ENCODE results near the gene CNTN5.

The CNTN5 gene

GRCh38 chr11:99176430-99176829, 155.7 kb downstream of the CNTN5 start:
- Histone ChIP-seq H2BK12ac (ENCODE audit: low read length in 2 of 2) (no peak overlapping the region), H2BK5ac (ENCODE audit: low read depth, low read length, poor library complexity, severe bottlenecking) (no peak overlapping the region), H2AFZ (ENCODE audit: low read depth, low read length) (no peak overlapping the region), H3K4me1 (ENCODE audit: control insufficient read depth, insufficient read depth, low read depth, low read length) (no peaks in the 10 kb centered on the region), H3K9me3 (ENCODE audit: control insufficient read depth, low read length) (peaks cover 4% of the 10 kb centered on the region), H3K79me1 (replicated peaks; ENCODE audit: low read length, poor library complexity, severe bottlenecking) (no peaks in the 10 kb centered on the region), H2BK15ac (ENCODE audit: low read depth, poor library complexity, severe bottlenecking) (no peak overlapping the region), H3K23ac (ENCODE audit: low read length in 2 of 2) (no peak overlapping the region), H3K27ac (ENCODE audit: low read length, poor library complexity, severe bottlenecking) (no peak overlapping the region), H4K91ac (ENCODE audit: low read length) (no peak overlapping the region), H3K4me2 (ENCODE audit: low read length, poor library complexity, severe bottlenecking) (no peak overlapping the region), H3K18ac (ENCODE audit: low read depth in 1 of 2, low read length in 2 of 2) (no peak overlapping the region), H3K4me3 (ENCODE audit: insufficient read depth in 1 of 2, low read depth in 1 of 2, low read length in 2 of 2) (no peak overlapping the region), H2BK120ac (ENCODE audit: low read depth, low read length) (no peak overlapping the region), H3K9ac (ENCODE audit: low read length) (no peak overlapping the region), H3K4ac (ENCODE audit: low read depth in 1 of 2, low read length in 2 of 2) (no peak overlapping the region), H2AK5ac (ENCODE audit: low read length, severe bottlenecking) (no peak overlapping the region), H3K27me3 (ENCODE audit: control insufficient read depth in 1 of 2, insufficient read depth in 1 of 2, low read length in 2 of 2) (no peaks in the 10 kb centered on the region), H3K36me3 (ENCODE audit: control insufficient read depth in 1 of 2, insufficient read depth in 2 of 2, low read depth in 1 of 2, low read length in 2 of 2) (no peaks in the 10 kb centered on the region), H3K14ac (ENCODE audit: low read length in 2 of 2) (no peak overlapping the region), H4K8ac (ENCODE audit: low read length) (no peak overlapping the region)
- DNase-seq = no peak

DNA sequence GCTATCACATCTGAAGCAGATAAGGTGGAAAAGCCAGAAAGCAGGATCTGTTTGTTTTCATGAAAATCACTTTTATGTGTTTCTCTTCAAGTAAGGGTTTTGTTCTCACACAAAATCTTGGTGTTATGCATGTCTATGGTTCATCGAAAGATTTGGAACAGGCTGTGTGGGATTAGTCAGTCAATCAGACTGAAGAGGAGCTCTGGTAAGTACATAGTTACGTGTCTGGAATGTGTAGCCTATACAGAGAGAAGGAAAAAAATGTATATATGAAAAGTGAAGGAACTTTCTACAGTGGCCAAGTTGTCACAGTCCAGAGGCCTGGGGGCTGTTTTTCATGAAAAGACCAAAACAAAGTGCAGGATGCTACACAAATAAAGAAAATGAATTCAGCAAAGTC, 156.7 kb downstream of the CNTN5 start:
- Histone ChIP-seq H3K23ac (ENCODE audit: low read length in 2 of 2) (no peak overlapping the region), H3K14ac (ENCODE audit: low read length in 2 of 2) (no peak overlapping the region), H3K27ac (ENCODE audit: low read length, poor library complexity, severe bottlenecking) (no peak overlapping the region), H2BK12ac (ENCODE audit: low read length in 2 of 2) (no peak overlapping the region), H4K91ac (ENCODE audit: low read length) (no peak overlapping the region), H2AFZ (ENCODE audit: low read depth, low read length) (no peak overlapping the region), H3K36me3 (ENCODE audit: control insufficient read depth in 1 of 2, insufficient read depth in 2 of 2, low read depth in 1 of 2, low read length in 2 of 2) (no peaks in the 10 kb centered on the region), H3K4me2 (ENCODE audit: low read length, poor library complexity, severe bottlenecking) (no peak overlapping the region), H3K27me3 (ENCODE audit: control insufficient read depth in 1 of 2, insufficient read depth in 1 of 2, low read length in 2 of 2) (no peaks in the 10 kb centered on the region), H2BK120ac (ENCODE audit: low read depth, low read length) (no peak overlapping the region), H3K9ac (ENCODE audit: low read length) (no peak overlapping the region), H2AK5ac (ENCODE audit: low read length, severe bottlenecking) (no peak overlapping the region), H3K4ac (ENCODE audit: low read depth in 1 of 2, low read length in 2 of 2) (no peak overlapping the region), H3K4me1 (ENCODE audit: control insufficient read depth, insufficient read depth, low read depth, low read length) (no peaks in the 10 kb centered on the region), H3K79me1 (replicated peaks; ENCODE audit: low read length, poor library complexity, severe bottlenecking) (no peaks in the 10 kb centered on the region), H2BK5ac (ENCODE audit: low read depth, low read length, poor library complexity, severe bottlenecking) (no peak overlapping the region), H3K9me3 (ENCODE audit: control insufficient read depth, low read length) (peaks cover 4% of the 10 kb centered on the region), H3K18ac (ENCODE audit: low read depth in 1 of 2, low read length in 2 of 2) (no peak overlapping the region), H4K8ac (ENCODE audit: low read length) (no peak overlapping the region), H2BK15ac (ENCODE audit: low read depth, poor library complexity, severe bottlenecking) (no peak overlapping the region), H3K4me3 (ENCODE audit: insufficient read depth in 1 of 2, low read depth in 1 of 2, low read length in 2 of 2) (no peak overlapping the region)
- no peak for DNase-seq
- 71% methylated on average over 2 of the region's 2 CpGs for WGBS

DNA sequence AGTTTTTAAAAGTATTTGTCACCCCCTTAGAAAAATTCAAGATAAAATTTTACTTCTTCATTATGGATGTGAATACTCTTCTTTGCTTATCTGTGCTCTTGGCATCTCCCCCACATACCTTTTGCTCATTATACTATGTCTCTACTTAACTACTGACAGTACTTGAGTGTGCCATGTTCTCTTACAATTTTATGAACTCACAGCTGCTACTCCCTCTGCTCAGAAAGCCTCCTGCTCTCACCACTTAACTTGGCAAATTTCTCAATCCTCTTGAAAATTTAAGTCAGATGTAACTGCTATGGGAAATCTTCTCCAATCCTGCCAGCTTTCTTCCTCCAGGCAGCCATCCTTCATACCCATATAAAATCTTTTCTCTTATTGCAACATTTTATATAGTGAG, 163.4 kb downstream of the CNTN5 start:
- Histone ChIP-seq H3K4me2 (ENCODE audit: low read length, poor library complexity, severe bottlenecking) (no peak overlapping the region), H4K8ac (ENCODE audit: low read length) (no peak overlapping the region), H4K91ac (ENCODE audit: low read length) (no peak overlapping the region), H2BK5ac (ENCODE audit: low read depth, low read length, poor library complexity, severe bottlenecking) (no peak overlapping the region), H2AK5ac (ENCODE audit: low read length, severe bottlenecking) (no peak overlapping the region), H3K9ac (ENCODE audit: low read length) (no peak overlapping the region), H2BK120ac (ENCODE audit: low read depth, low read length) (no peak overlapping the region), H3K23ac (ENCODE audit: low read length in 2 of 2) (no peak overlapping the region), H2BK12ac (ENCODE audit: low read length in 2 of 2) (no peak overlapping the region), H3K27ac (ENCODE audit: low read length, poor library complexity, severe bottlenecking) (no peak overlapping the region), H3K4ac (ENCODE audit: low read depth in 1 of 2, low read length in 2 of 2) (no peak overlapping the region), H3K4me1 (ENCODE audit: control insufficient read depth, insufficient read depth, low read depth, low read length) (no peaks in the 10 kb centered on the region), H3K27me3 (ENCODE audit: control insufficient read depth in 1 of 2, insufficient read depth in 1 of 2, low read length in 2 of 2) (no peaks in the 10 kb centered on the region), H3K4me3 (ENCODE audit: insufficient read depth in 1 of 2, low read depth in 1 of 2, low read length in 2 of 2) (no peak overlapping the region), H3K79me1 (replicated peaks; ENCODE audit: low read length, poor library complexity, severe bottlenecking) (no peaks in the 10 kb centered on the region), H3K14ac (ENCODE audit: low read length in 2 of 2) (no peak overlapping the region), H2AFZ (ENCODE audit: low read depth, low read length) (no peak overlapping the region), H3K36me3 (ENCODE audit: control insufficient read depth in 1 of 2, insufficient read depth in 2 of 2, low read depth in 1 of 2, low read length in 2 of 2) (no peaks in the 10 kb centered on the region), H3K18ac (ENCODE audit: low read depth in 1 of 2, low read length in 2 of 2) (no peak overlapping the region), H3K9me3 (ENCODE audit: control insufficient read depth, low read length) (no peaks in the 10 kb centered on the region), H2BK15ac (ENCODE audit: low read depth, poor library complexity, severe bottlenecking) (no peak overlapping the region)
- no peak for DNase-seq

DNA sequence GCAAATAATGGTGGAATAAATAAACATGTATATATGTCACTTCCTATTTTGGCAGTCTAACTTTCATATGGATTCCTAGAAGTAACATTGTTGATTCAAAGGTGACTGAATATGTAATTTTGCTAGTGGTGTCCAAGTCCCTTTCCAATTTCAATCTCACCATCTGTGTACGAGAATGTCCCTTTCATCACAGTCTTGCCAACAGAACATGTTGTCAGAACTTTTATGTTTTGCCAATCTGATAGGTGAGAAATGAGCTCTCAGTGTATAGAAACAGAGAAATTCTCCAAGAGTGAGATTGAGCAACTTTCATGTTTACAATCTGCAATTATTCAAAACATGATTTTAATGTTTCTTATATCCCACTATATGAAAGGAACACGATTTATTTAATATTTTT, 167.5 kb downstream of the CNTN5 start:
- WGBS = no CpG with 5 or more reads among the region's 2 CpGs
- Histone ChIP-seq H3K23ac (ENCODE audit: low read length in 2 of 2) (no peak overlapping the region), H3K9ac (ENCODE audit: low read length) (no peak overlapping the region)

More for the DNA sequence above, 167.5 kb downstream of the CNTN5 start:
- DNase-seq = no peak
- Histone ChIP-seq H2BK15ac (ENCODE audit: low read depth, poor library complexity, severe bottlenecking) (no peak overlapping the region), H2AK5ac (ENCODE audit: low read length, severe bottlenecking) (no peak overlapping the region), H2BK12ac (ENCODE audit: low read length in 2 of 2) (no peak overlapping the region), H3K4me2 (ENCODE audit: low read length, poor library complexity, severe bottlenecking) (no peak overlapping the region), H3K79me1 (replicated peaks; ENCODE audit: low read length, poor library complexity, severe bottlenecking) (no peaks in the 10 kb centered on the region), H4K91ac (ENCODE audit: low read length) (no peak overlapping the region), H3K36me3 (ENCODE audit: control insufficient read depth in 1 of 2, insufficient read depth in 2 of 2, low read depth in 1 of 2, low read length in 2 of 2) (no peaks in the 10 kb centered on the region), H3K4me1 (ENCODE audit: control insufficient read depth, insufficient read depth, low read depth, low read length) (no peaks in the 10 kb centered on the region), H3K4me3 (ENCODE audit: insufficient read depth in 1 of 2, low read depth in 1 of 2, low read length in 2 of 2) (no peak overlapping the region), H3K27me3 (ENCODE audit: control insufficient read depth in 1 of 2, insufficient read depth in 1 of 2, low read length in 2 of 2) (no peaks in the 10 kb centered on the region), H3K4ac (ENCODE audit: low read depth in 1 of 2, low read length in 2 of 2) (no peak overlapping the region), H3K14ac (ENCODE audit: low read length in 2 of 2) (no peak overlapping the region), H4K8ac (ENCODE audit: low read length) (no peak overlapping the region), H2BK5ac (ENCODE audit: low read depth, low read length, poor library complexity, severe bottlenecking) (no peak overlapping the region), H2AFZ (ENCODE audit: low read depth, low read length) (no peak overlapping the region), H3K27ac (ENCODE audit: low read length, poor library complexity, severe bottlenecking) (no peak overlapping the region), H2BK120ac (ENCODE audit: low read depth, low read length) (no peak overlapping the region), H3K9me3 (ENCODE audit: control insufficient read depth, low read length) (no peaks in the 10 kb centered on the region), H3K18ac (ENCODE audit: low read depth in 1 of 2, low read length in 2 of 2) (no peak overlapping the region)

Data from mesenchymal stem cell (in vitro differentiated cells and primary cell).